HepG2 (cell line): ENCODE results near the gene TSGA10. TPM values are rescaled to one million over a fixed set of nuclear protein-coding genes. Genes with fewer than 3 reads are reported as not detected.

Source experiments
- ATAC-seq: fragments of 200-7000 bp; cut with Tn5 transposase; 3 replicates; pipeline ENCODE4 v1.9.1; 2020; ENCODE audit warnings: mild to moderate bottlenecking, moderate library complexity
- BruUV-seq: library from RNA; stranded (reverse); fragments of 400-500 nt; replicated peaks from 2 replicates; lab custom pipeline; 2021; lab: Mats Ljungman, UMichigan
- CTCF ChIA-PET: fragments of 300-600 bp; formaldehyde crosslinking; extraction: SDS; loops from one replicate; lab custom pipeline; 2021; ENCODE audit warnings: low total read pairs, inconsistent platforms, low intra/inter-chr PET ratio; lab: Yijun Ruan, JAX
- POLR2A ChIA-PET: fragments of 350-600 bp; sonication (Branson Sonifier 250); formaldehyde crosslinking; loops from one replicate; lab custom pipeline; 2020; ENCODE audit warnings: antibody characterized with exemption, inconsistent platforms; lab: Yijun Ruan, JAX
- DNase-seq: peaks from one replicate; pipeline ENCODE4 v3.0.0-alpha.2; 2015; ENCODE audit warnings: low spot score
- FAIRE-seq: peaks from 3 replicates; lab custom pipeline; 2011; peaks lifted over from hg19 to GRCh38; lab: Jason Lieb, UNC
- H2AFZ ChIP-seq: one replicate; pipeline ENCODE4 v1.6.1; 2011; ENCODE audit warnings: low read length, inconsistent platforms
- H3K27ac ChIP-seq: fragments of 300-600 bp; 3 replicates; pipeline ENCODE4 v1.8.0; 2011; ENCODE audit warnings: mixed run types, mild to moderate bottlenecking, mixed read lengths, low read length, inconsistent platforms; ENCODE audit not compliant: insufficient read depth; ENCODE audit errors: extremely low read length
- H3K27me3 ChIP-seq, 2 experiments: fragments of 200-600 bp in 1 of 2; 2 replicates in 1 of 2; 3 replicates in 1 of 2; pipeline versions ENCODE4 v1.6.0 to v1.8.0; 2011; ENCODE audit warnings: low read length in 2 of 2, mild to moderate bottlenecking in 2 of 2, moderate library complexity in 2 of 2, inconsistent platforms in 1 of 2; ENCODE audit not compliant: insufficient read depth in 2 of 2, control insufficient read depth in 1 of 2
- H3K36me3 ChIP-seq, 2 experiments: fragments of 200-600 bp in 1 of 2; replicated peaks in 1 of 2; 2 replicates in 1 of 2; 3 replicates in 1 of 2; pipeline versions ENCODE4 v1.5.1 to v1.8.0; 2011; ENCODE audit warnings: low read length in 2 of 2, inconsistent platforms in 1 of 2; ENCODE audit not compliant: insufficient read depth in 2 of 2, control insufficient read depth in 1 of 2
- H3K4me1 ChIP-seq: 2 replicates; pipeline ENCODE4 v1.5.1; 2012; ENCODE audit warnings: low read length, inconsistent platforms; ENCODE audit not compliant: insufficient read depth
- H3K4me2 ChIP-seq: 2 replicates; pipeline ENCODE4 v1.6.0; 2011; ENCODE audit warnings: low read depth, low read length, inconsistent platforms
- H3K4me3 ChIP-seq, 3 experiments: fragments of 200-600 bp in 1 of 3; sonication (generic), shearing (Covaris generic) in 1 of 3; replicated peaks in 1 of 3; 2 replicates each; pipeline ENCODE4 v1.5.1; 2011 to 2016; ENCODE audit warnings: low read length in 3 of 3, inconsistent platforms in 2 of 3, low read depth in 2 of 3, mild to moderate bottlenecking in 2 of 3, control low read depth in 1 of 3, mixed read lengths in 1 of 3; ENCODE audit not compliant: insufficient read depth in 1 of 3
- H3K79me2 ChIP-seq: one replicate; pipeline ENCODE4 v1.6.1; 2011; ENCODE audit warnings: low read length, inconsistent platforms; ENCODE audit not compliant: insufficient read depth
- H3K9ac ChIP-seq: 2 replicates; pipeline ENCODE4 v1.6.0; 2011; ENCODE audit warnings: mild to moderate bottlenecking, low read depth, low read length, inconsistent platforms; ENCODE audit not compliant: insufficient read depth
- H3K9me3 ChIP-seq: 2 replicates; pipeline ENCODE4 v1.5.1; 2012; ENCODE audit warnings: mild to moderate bottlenecking, low read length
- H4K20me1 ChIP-seq: 2 replicates; pipeline ENCODE4 v1.6.0; 2011; ENCODE audit warnings: inconsistent platforms, mild to moderate bottlenecking, low read length, moderate library complexity; ENCODE audit not compliant: insufficient read depth
- NBN ChIP-seq: fragments of 450-650 bp; conservative IDR thresholded peaks from 2 replicates; pipeline ENCODE4 v1.6.1; 2017
- SMC3 ChIP-seq: IDR thresholded peaks from 2 replicates; pipeline ENCODE4 v1.6.1; 2011; ENCODE audit warnings: low read length, improper control_type of control experiment
- SP4 ChIP-seq: sonication (generic); formaldehyde crosslinking; IDR thresholded peaks from 2 replicates; pipeline ENCODE4 v1.8.1; 2023; ENCODE audit warnings: mild to moderate bottlenecking, missing genetic modification reagents
- ZBTB7A ChIP-seq: sonication (generic); formaldehyde crosslinking; IDR thresholded peaks from 2 replicates; pipeline ENCODE4 v1.8.0; 2022; ENCODE audit warnings: mild to moderate bottlenecking, missing genetic modification reagents
- ZFP41 ChIP-seq: sonication (generic); formaldehyde crosslinking; IDR thresholded peaks from 2 replicates; pipeline ENCODE4 v1.4.0; 2020; ENCODE audit warnings: mild to moderate bottlenecking, missing genetic modification reagents, borderline replicate concordance
- ZNF296 ChIP-seq: sonication (generic); formaldehyde crosslinking; conservative IDR thresholded peaks from 2 replicates; pipeline ENCODE4 v1.5.0; 2020; ENCODE audit warnings: mild to moderate bottlenecking, missing genetic modification reagents
- ZNF678 ChIP-seq: sonication (generic); formaldehyde crosslinking; IDR thresholded peaks from 2 replicates; pipeline ENCODE4 v1.4.0; 2020; ENCODE audit warnings: mild to moderate bottlenecking, missing genetic modification reagents
- WGBS: methylation state at CpG from one replicate; pipeline ENCODE4 v1.1.6; 2017; ENCODE audit warnings: low lambda C conversion rate; 5-methylcytosine and 5-hydroxymethylcytosine counted together
- in situ Hi-C: cut with HindIII; loops from 2 replicates; pipeline ENCODE4 v1.10.0; 2017; ENCODE audit warnings: low pct_unique_long_range_greater_than_20kb; ENCODE audit not compliant: extremely low pct_ligation_motif_present
- intact Hi-C: fragments of 100-400 bp; cut with micrococcal nuclease; formaldehyde crosslinking; loops from one replicate; pipeline ENCODE4 v1.10.0; 2022; ENCODE audit not compliant: unreplicated experiment
- polyA plus RNA-seq, 8 experiments: library from polyadenylated mRNA; depleted of rRNA in 3 of 8; stranded (reverse) in 7 of 8; unstranded in 1 of 8; fragments of >200 nt; fragmentation: Illumina TruSeq in 4 of 8; extraction: Trizol in 4 of 8; gene quantifications; 2 replicates each; pipeline versions ENCODE4 v1.2.1 to v1.2.3, GENCODE V29; 2011 to 2016; ENCODE audit warnings: low read depth in 4 of 8, missing spikeins in 1 of 8, mixed read lengths in 1 of 8; ENCODE audit not compliant: insufficient read depth in 1 of 8
- total RNA-seq, 5 experiments: library from RNA; depleted of rRNA; stranded (reverse); fragments of >200 nt; fragmentation: Illumina TruSeq; extraction: Trizol; gene quantifications; 2 replicates each; pipeline ENCODE4 v1.2.3, GENCODE V29; 2016; ENCODE audit warnings: low read depth in 1 of 5
- TF ChIP-seq, protein P1 (sequence below): sonication (generic); formaldehyde crosslinking; IDR thresholded peaks from one replicate; pipeline ENCODE4 v1.5.1; 2020; ENCODE audit warnings: mild to moderate bottlenecking, missing genetic modification reagents; ENCODE audit errors: not compliant biosample characterization
- TF ChIP-seq, protein P2 (sequence below): sonication (generic); formaldehyde crosslinking; conservative IDR thresholded peaks from 2 replicates; pipeline ENCODE4 v1.5.0; 2020; ENCODE audit warnings: missing genetic modification reagents
- TF ChIP-seq, protein P3 (sequence below): sonication (generic); formaldehyde crosslinking; IDR thresholded peaks from 2 replicates; pipeline ENCODE4 v1.8.0; 2022; ENCODE audit warnings: mild to moderate bottlenecking, missing genetic modification reagents, borderline replicate concordance
- TF ChIP-seq, protein P4 (sequence below): IDR thresholded peaks from 2 replicates; pipeline ENCODE4 v1.6.1; 2016; ENCODE audit warnings: missing compliant biosample characterization, missing genetic modification reagents, borderline replicate concordance

The TSGA10 gene
- total and polyA plus RNA-seq, 2 of the 13 experiments (the other 11 are each of a cell fraction or from before 2014, with no cell fraction given): 4.7 to 13.1 TPM

DNA sequence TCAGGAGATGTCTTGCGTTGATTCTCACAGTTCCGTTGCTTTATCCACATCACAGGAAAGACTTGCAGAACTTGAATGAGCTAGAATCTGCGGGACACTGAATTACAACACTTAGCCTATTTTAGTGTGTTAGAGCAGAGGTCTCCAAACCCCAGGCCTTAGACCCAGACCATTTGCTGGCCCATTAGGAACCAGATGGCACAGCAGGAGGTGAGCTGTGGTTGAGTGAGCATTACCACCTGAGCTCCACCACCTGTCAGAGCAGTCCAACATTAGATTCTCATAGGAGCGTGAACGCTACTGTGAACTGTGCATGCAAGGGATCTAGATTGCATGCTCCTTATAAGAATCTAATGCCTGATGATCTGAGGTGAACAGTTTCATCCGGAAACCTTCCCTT, 30.1 kb upstream of the TSGA10 start:
- H4K20me1 ChIP-seq: no peaks in the 10 kb centered on the region
- peaks cover 67% of the 10 kb centered on the region for H3K79me2 ChIP-seq
- H3K4me1 ChIP-seq: peaks cover 29% of the 10 kb centered on the region
- DNase-seq: no peak
- BruUV-seq: no TSS peak
- POLR2A ChIA-PET: no interaction called here
- in situ Hi-C loops (loop anchor here (5.0 kb wide), 1 partner anchor 152 kb away; the partner anchor contains the start of genes EIF5B and TXNDC9), intact Hi-C loops (loop anchor here (10.0 kb wide), 1 partner anchor 310 kb away; the partner anchor contains the start of gene REV1)
- H3K9ac ChIP-seq: no peak overlapping the region
- peaks cover 4 to 23% of the 10 kb centered on the region in 2 experiments; a peak in 4 of 5 replicates for H3K36me3 ChIP-seq
- no peak overlapping the region for H3K27ac ChIP-seq
- WGBS: 72% methylated on average over 6 of the region's 6 CpGs
- FAIRE-seq: no peak
- H3K4me3 ChIP-seq: no peak overlapping the region
- CTCF ChIA-PET: no interaction called here
- H2AFZ ChIP-seq: no peak overlapping the region
- no peak overlapping the region for H3K4me2 ChIP-seq
- H3K27me3 ChIP-seq: no peaks in the 10 kb centered on the region; a peak in 1 of 5 replicates
- no peaks in the 10 kb centered on the region for H3K9me3 ChIP-seq
- no peak for ATAC-seq
- no peak for TF ChIP-seq ZFP41
- TF ChIP-seq, protein P1, sequence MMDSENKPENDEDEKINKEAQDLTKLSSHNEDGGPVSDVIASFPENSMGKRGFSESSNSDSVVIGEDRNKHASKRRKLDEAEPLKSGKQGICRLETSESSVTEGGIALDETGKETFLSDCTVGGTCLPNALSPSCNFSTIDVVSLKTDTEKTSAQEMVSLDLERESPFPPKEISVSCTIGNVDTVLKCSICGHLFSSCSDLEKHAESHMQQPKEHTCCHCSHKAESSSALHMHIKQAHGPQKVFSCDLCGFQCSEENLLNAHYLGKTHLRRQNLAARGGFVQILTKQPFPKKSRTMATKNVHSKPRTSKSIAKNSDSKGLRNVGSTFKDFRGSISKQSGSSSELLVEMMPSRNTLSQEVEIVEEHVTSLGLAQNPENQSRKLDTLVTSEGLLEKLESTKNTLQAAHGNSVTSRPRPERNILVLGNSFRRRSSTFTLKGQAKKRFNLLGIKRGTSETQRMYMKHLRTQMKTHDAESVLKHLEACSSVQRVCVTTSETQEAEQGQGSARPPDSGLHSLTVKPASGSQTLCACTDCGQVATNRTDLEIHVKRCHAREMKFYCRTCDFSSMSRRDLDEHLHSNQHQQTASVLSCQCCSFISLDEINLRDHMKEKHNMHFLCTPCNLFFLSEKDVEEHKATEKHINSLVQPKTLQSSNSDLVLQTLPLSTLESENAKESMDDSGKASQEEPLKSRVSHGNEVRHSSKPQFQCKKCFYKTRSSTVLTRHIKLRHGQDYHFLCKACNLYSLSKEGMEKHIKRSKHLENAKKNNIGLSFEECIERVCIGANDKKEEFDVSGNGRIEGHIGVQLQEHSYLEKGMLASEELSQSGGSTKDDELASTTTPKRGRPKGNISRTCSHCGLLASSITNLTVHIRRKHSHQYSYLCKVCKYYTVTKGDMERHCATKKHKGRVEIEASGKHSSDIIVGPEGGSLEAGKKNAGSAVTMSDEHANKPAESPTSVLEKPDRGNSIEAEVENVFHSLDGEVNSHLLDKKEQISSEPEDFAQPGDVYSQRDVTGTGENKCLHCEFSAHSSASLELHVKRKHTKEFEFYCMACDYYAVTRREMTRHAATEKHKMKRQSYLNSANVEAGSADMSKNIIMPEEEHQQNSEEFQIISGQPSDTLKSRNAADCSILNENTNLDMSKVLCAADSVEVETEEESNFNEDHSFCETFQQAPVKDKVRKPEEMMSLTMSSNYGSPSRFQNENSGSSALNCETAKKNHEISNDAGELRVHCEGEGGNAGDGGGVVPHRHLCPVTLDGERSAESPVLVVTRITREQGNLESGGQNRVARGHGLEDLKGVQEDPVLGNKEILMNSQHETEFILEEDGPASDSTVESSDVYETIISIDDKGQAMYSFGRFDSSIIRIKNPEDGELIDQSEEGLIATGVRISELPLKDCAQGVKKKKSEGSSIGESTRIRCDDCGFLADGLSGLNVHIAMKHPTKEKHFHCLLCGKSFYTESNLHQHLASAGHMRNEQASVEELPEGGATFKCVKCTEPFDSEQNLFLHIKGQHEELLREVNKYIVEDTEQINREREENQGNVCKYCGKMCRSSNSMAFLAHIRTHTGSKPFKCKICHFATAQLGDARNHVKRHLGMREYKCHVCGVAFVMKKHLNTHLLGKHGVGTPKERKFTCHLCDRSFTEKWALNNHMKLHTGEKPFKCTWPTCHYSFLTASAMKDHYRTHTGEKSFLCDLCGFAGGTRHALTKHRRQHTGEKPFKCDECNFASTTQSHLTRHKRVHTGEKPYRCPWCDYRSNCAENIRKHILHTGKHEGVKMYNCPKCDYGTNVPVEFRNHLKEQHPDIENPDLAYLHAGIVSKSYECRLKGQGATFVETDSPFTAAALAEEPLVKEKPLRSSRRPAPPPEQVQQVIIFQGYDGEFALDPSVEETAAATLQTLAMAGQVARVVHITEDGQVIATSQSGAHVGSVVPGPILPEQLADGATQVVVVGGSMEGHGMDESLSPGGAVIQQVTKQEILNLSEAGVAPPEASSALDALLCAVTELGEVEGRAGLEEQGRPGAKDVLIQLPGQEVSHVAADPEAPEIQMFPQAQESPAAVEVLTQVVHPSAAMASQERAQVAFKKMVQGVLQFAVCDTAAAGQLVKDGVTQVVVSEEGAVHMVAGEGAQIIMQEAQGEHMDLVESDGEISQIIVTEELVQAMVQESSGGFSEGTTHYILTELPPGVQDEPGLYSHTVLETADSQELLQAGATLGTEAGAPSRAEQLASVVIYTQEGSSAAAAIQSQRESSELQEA (CRISPR knock-in tag): no peak
- TF ChIP-seq NBN: no peak
- no peak for TF ChIP-seq SMC3
- TF ChIP-seq, protein P2, sequence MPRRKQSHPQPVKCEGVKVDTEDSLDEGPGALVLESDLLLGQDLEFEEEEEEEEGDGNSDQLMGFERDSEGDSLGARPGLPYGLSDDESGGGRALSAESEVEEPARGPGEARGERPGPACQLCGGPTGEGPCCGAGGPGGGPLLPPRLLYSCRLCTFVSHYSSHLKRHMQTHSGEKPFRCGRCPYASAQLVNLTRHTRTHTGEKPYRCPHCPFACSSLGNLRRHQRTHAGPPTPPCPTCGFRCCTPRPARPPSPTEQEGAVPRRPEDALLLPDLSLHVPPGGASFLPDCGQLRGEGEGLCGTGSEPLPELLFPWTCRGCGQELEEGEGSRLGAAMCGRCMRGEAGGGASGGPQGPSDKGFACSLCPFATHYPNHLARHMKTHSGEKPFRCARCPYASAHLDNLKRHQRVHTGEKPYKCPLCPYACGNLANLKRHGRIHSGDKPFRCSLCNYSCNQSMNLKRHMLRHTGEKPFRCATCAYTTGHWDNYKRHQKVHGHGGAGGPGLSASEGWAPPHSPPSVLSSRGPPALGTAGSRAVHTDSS (CRISPR knock-in tag): no peak
- no peak for TF ChIP-seq ZNF296 (CRISPR knock-in tag)
- TF ChIP-seq, protein P3, sequence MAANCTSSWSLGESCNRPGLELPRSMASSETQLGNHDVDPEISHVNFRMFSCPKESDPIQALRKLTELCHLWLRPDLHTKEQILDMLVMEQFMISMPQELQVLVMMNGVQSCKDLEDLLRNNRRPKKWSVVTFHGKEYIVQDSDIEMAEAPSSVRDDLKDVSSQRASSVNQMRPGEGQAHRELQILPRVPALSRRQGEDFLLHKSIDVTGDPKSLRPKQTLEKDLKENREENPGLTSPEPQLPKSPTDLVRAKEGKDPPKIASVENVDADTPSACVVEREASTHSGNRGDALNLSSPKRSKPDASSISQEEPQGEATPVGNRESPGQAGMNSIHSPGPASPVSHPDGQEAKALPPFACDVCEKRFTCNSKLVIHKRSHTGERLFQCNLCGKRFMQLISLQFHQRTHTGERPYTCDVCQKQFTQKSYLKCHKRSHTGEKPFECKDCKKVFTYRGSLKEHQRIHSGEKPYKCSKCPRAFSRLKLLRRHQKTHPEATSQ (CRISPR knock-in tag): no peak
- TF ChIP-seq, protein P4, sequence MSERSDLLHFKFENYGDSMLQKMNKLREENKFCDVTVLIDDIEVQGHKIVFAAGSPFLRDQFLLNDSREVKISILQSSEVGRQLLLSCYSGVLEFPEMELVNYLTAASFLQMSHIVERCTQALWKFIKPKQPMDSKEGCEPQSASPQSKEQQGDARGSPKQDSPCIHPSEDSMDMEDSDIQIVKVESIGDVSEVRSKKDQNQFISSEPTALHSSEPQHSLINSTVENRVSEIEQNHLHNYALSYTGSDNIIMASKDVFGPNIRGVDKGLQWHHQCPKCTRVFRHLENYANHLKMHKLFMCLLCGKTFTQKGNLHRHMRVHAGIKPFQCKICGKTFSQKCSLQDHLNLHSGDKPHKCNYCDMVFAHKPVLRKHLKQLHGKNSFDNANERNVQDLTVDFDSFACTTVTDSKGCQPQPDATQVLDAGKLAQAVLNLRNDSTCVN (CRISPR knock-in tag): no peak
- no peak for TF ChIP-seq ZBTB7A (CRISPR knock-in tag)
- no peak for TF ChIP-seq SP4
- TF ChIP-seq ZNF678 (CRISPR knock-in tag): no peak
